Activated CD4-positive, alpha-beta T cell treated with anti-CD3 and anti-CD28 coated beads, Interleukin-2, Interleukin-4, amounts not matched to agents 100 ng/mL and 50 ng/mL, durations not matched to agents 16 hours and 8 hours (primary cell): ENCODE data around the gene SHPK.

ENCODE experiments used
- DNase-seq: peaks from one replicate; pipeline ENCODE4 v3.0.0-alpha.2; 2020; ENCODE audit warnings: low spot score

SHPK gene

GRCh38 chr17:3659541-3660111 lies 23.6 kb upstream of the SHPK start:
- DNase-seq = no peak

- no peak for DNase-seq
These were observed 22.9 kb upstream of the SHPK start for GRCh38 chr17:3658784-3659449.

GRCh38 chr17:3657874-3658783 lies 22.1 kb upstream of the SHPK start:
- no peak for DNase-seq

- DNase-seq = no peak
These were observed 21.5 kb upstream of the SHPK start for GRCh38 chr17:3657588-3657869.

GRCh38 chr17:3656755-3657587 lies 20.9 kb upstream of the SHPK start:
- no peak for DNase-seq

GRCh38 chr17:3656353-3656752 lies 20.3 kb upstream of the SHPK start:
- no peak for DNase-seq

- DNase-seq = no peak
These were observed 19.7 kb upstream of the SHPK start for GRCh38 chr17:3655766-3656165.

- DNase-seq = peak; percentile 55
These were observed 11.9 kb upstream of the SHPK start for GRCh38 chr17:3647769-3648555.

GRCh38 chr17:3647251-3647650 lies 11.2 kb upstream of the SHPK start:
- DNase-seq = no peak

- DNase-seq = no peak
These were observed 9.3 kb upstream of the SHPK start for GRCh38 chr17:3645310-3645709.

GRCh38 chr17:3643889-3644349 lies 7.9 kb upstream of the SHPK start:
- DNase-seq = peak; percentile 66

GRCh38 chr17:3641717-3642486 lies 5.9 kb upstream of the SHPK start:
- DNase-seq = no peak

GRCh38 chr17:3641014-3641413 lies 5.0 kb upstream of the SHPK start:
- DNase-seq = no peak

- DNase-seq = peak; percentile 78
These were observed 4.0 kb upstream of the SHPK start for GRCh38 chr17:3639981-3640596.

GRCh38 chr17:3636908-3637373 lies 891 bp upstream of the SHPK start:
- no peak for DNase-seq

GRCh38 chr17:3635474-3636153 lies 436 bp downstream of the SHPK start:
- no peak for DNase-seq

- DNase-seq = no peak
These were observed 3.8 kb downstream of the SHPK start for GRCh38 chr17:3632287-3632686.

- no peak for DNase-seq
These were observed 5.3 kb downstream of the SHPK start for GRCh38 chr17:3630781-3631180.

GRCh38 chr17:3627769-3628167 lies 8.3 kb downstream of the SHPK start:
- no peak for DNase-seq
